AG10803 (cell line): ENCODE measurements around the gene ADNP.
"Not testable (repeated sequence)": the region's sequence is repeated elsewhere in the genome, so short reads cannot be mapped to it uniquely, and the experiment has no call there.

Source experiments
- DNase-seq: peaks from one replicate; pipeline ENCODE4 v3.0.0; 2010; ENCODE audit warnings: low read depth
- H3K4me3 ChIP-seq: 2 replicates; pipeline ENCODE4 v1.5.1; 2011; ENCODE audit warnings: mild to moderate bottlenecking, low read length, control low read depth
- CTCF ChIP-seq: conservative IDR thresholded peaks from 2 replicates; pipeline ENCODE4 v1.5.1; 2011; ENCODE audit warnings: mild to moderate bottlenecking, low read length, control low read depth, inconsistent platforms

Gene ADNP

GRCh38 chr20:50931306-50932015 is at the start of gene ADNP:
ADNP (minus strand) TSS chr20:50931437; CDS start chr20:50903996, 27,441 bp downstream.
- peak within 1 kb of the TSS; percentile 66 for H3K4me3 ChIP-seq
- TF ChIP-seq CTCF = peak; percentile 55
- DNase-seq = peak; percentile 90

- peak; percentile 98 for DNase-seq
- no peak for TF ChIP-seq CTCF
Measured at GRCh38 chr20:50980071-50980681, 48.9 kb upstream of the ADNP start.

GRCh38 chr20:50978533-50978932 is 47.3 kb upstream of the ADNP start:
- H3K4me3 ChIP-seq = not testable (repeated sequence)

More at GRCh38 chr20:50980071-50980681, 48.9 kb upstream of the ADNP start:
- H3K4me3 ChIP-seq = no peak overlapping the region

GRCh38 chr20:50977066-50978021 is 46.1 kb upstream of the ADNP start:
- DNase-seq = no peak
- H3K4me3 ChIP-seq = no peak overlapping the region
- no peak for TF ChIP-seq CTCF

More at GRCh38 chr20:50978533-50978932, 47.3 kb upstream of the ADNP start:
- DNase-seq = not testable (repeated sequence)

- no peak overlapping the region for H3K4me3 ChIP-seq
- no peak for TF ChIP-seq CTCF
- DNase-seq = no peak
Measured at GRCh38 chr20:50975701-50976330, 44.6 kb upstream of the ADNP start.

GRCh38 chr20:50969912-50970311 is 38.7 kb upstream of the ADNP start:
- H3K4me3 ChIP-seq = no peak overlapping the region
- TF ChIP-seq CTCF = no peak
- no peak for DNase-seq

- H3K4me3 ChIP-seq = no peak overlapping the region
- TF ChIP-seq CTCF = no peak
- no peak for DNase-seq
Measured at GRCh38 chr20:50969435-50969834, 38.2 kb upstream of the ADNP start.
